Cardiac fibroblast (primary cell): ENCODE data around the gene TAAR1.
A peak's percentile ranks its signal among the peaks of the same experiment; 100 is the strongest.

Source experiments
- DNase-seq, 2 donors: peaks; one replicate each; pipeline versions ENCODE4 v3.0.0 to v3.0.0-alpha.2; 2010; ENCODE audit warnings: low read depth in 2 of 2
- H3K4me3 ChIP-seq, 2 donors: replicated peaks in 1 of 2; 1 replicate in 1 of 2; 2 replicates in 1 of 2; pipeline ENCODE4 v1.5.1; 2011; ENCODE audit warnings: low read depth in 2 of 2, low read length in 2 of 2, mild to moderate bottlenecking in 2 of 2, moderate library complexity in 1 of 2
- TF ChIP-seq, protein P1 (sequence below): IDR thresholded peaks from one replicate; pipeline ENCODE4 v1.5.1; 2011; ENCODE audit warnings: low read depth, mild to moderate bottlenecking, low read length, inconsistent platforms

TAAR1 gene

DNA sequence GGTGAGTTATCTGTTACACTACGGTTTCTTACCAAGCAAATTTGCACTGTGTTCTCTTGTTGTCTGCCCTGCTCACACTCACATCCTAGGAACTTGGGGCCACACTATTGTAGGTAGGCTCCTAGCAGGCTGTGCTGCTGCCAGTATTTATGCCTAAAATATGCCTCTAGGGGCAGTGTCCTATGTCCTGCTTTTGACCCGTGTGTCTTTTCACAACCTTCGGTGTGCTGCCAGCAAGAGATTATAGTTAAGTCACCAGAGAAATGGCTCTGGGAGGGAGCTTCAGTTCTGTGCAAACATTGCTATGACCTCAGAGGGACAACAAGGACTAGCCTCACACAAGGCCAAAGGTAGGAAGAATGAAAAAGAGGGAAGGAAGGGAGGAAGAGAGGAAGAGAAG, 60.5 kb downstream of the TAAR1 start:
- peak in 1 of 2 donors; percentile 8 for DNase-seq
- H3K4me3 ChIP-seq = no peak overlapping the region
- TF ChIP-seq, protein P1, sequence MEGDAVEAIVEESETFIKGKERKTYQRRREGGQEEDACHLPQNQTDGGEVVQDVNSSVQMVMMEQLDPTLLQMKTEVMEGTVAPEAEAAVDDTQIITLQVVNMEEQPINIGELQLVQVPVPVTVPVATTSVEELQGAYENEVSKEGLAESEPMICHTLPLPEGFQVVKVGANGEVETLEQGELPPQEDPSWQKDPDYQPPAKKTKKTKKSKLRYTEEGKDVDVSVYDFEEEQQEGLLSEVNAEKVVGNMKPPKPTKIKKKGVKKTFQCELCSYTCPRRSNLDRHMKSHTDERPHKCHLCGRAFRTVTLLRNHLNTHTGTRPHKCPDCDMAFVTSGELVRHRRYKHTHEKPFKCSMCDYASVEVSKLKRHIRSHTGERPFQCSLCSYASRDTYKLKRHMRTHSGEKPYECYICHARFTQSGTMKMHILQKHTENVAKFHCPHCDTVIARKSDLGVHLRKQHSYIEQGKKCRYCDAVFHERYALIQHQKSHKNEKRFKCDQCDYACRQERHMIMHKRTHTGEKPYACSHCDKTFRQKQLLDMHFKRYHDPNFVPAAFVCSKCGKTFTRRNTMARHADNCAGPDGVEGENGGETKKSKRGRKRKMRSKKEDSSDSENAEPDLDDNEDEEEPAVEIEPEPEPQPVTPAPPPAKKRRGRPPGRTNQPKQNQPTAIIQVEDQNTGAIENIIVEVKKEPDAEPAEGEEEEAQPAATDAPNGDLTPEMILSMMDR = peak; percentile 26

DNA sequence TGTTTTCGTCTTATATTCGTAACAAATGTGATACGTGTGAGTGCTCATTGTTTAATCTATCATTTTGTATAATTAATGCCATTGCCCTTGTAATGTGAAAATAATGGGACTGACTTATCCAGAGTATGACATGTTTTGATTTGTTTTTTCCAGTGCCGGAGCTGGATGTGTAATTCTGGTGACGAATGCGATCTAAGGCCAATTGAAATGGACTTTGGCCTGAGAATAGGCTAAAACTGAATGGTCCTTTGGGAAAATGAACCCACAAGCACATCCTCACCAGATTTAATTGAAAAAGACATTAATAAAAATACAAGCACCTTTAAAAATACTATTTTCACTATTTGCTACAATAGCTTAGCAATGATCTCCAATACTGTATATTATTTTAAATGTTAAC, 62.8 kb downstream of the TAAR1 start:
- no peak overlapping the region for H3K4me3 ChIP-seq
- DNase-seq = no peak
- TF ChIP-seq, protein P1 = no peak
